Neuron (in vitro differentiated cells): ENCODE results near the gene JOSD1.

Source experiments
- H2AFZ ChIP-seq: one replicate; pipeline ENCODE4 v1.6.1; 2013; ENCODE audit warnings: low read depth, mild to moderate bottlenecking, inconsistent platforms, low read length, moderate library complexity
- H3K27me3 ChIP-seq: one replicate; pipeline ENCODE4 v1.6.1; 2013; ENCODE audit warnings: low read length; ENCODE audit not compliant: insufficient read depth
- H3K36me3 ChIP-seq: one replicate; pipeline ENCODE4 v1.6.1; 2013; ENCODE audit warnings: low read length; ENCODE audit not compliant: insufficient read depth
- H3K4me1 ChIP-seq: one replicate; pipeline ENCODE4 v1.6.1; 2013; ENCODE audit warnings: low read length; ENCODE audit not compliant: insufficient read depth
- H3K4me3 ChIP-seq: 2 replicates; pipeline ENCODE4 v1.5.1; 2013; ENCODE audit warnings: mild to moderate bottlenecking, low read length, moderate library complexity
- H3K9me3 ChIP-seq: one replicate; pipeline ENCODE4 v1.6.1; 2013; ENCODE audit warnings: low read length

The JOSD1 gene

DNA sequence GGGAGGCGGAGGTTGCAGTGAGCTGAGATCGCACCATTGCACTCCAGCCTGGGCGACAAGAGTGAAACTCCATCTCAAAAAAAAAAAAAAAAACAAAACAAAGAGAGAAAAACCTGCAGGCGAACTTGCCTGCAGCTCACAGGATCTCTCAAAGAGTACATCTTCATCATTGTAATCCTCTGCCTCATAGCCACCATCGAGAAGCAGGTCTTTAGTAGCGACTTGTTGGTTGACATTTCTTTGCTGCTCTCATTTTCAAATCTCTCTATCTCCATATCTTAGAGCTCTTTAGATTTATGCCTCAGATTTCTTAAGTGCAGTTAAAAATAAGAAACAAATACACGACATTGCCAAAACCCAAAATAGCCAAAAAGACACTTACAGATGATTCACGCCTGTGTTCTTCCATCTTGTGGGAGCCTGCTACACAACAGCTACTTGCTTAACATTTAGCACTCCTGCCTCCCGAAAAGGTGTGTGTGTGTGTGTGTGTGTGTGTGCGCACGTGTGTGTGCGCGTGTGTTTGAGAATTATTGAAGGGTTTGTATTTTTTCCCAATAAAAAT lies 59.2 kb downstream of the JOSD1 start:
- Histone ChIP-seq H2AFZ (no peak overlapping the region), H3K9me3 (no peaks in the 10 kb centered on the region), H3K4me3 (no peak overlapping the region), H3K4me1 (no peaks in the 10 kb centered on the region), H3K36me3 (peaks cover 44% of the 10 kb centered on the region), H3K27me3 (no peaks in the 10 kb centered on the region)

GRCh38 chr22:38638728-38639127 lies 62.0 kb downstream of the JOSD1 start:
- H3K4me1 ChIP-seq, result no peaks in the 10 kb centered on the region
- no peaks in the 10 kb centered on the region for H3K9me3 ChIP-seq
- H3K4me3 ChIP-seq, result no peak overlapping the region
- no peak overlapping the region for H2AFZ ChIP-seq
- peaks cover 58% of the 10 kb centered on the region for H3K36me3 ChIP-seq
- H3K27me3 ChIP-seq, result no peaks in the 10 kb centered on the region

GRCh38 chr22:38638216-38638615 lies 62.5 kb downstream of the JOSD1 start:
- no peaks in the 10 kb centered on the region for H3K4me1 ChIP-seq
- H3K36me3 ChIP-seq, result peaks cover 55% of the 10 kb centered on the region
- H3K4me3 ChIP-seq, result no peak overlapping the region
- H2AFZ ChIP-seq, result no peak overlapping the region
- no peaks in the 10 kb centered on the region for H3K9me3 ChIP-seq
- H3K27me3 ChIP-seq, result no peaks in the 10 kb centered on the region
